Hepatocyte (in vitro differentiated cells): ENCODE measurements around the gene SIRT5. TPM values are rescaled to one million over a fixed set of nuclear protein-coding genes. Genes with fewer than 3 reads are reported as not detected.

Experiments used
- DNase-seq: peaks from one replicate; pipeline ENCODE4 v3.0.0-alpha.2; 2016; ENCODE audit warnings: low spot score
- H2AFZ ChIP-seq: fragments of 200-600 bp; sonication (generic); 2 replicates; pipeline ENCODE4 v1.6.0; 2016; ENCODE audit warnings: antibody characterized with exemption, mild to moderate bottlenecking
- H3K27ac ChIP-seq: fragments of 200-600 bp; sonication (generic); 2 replicates; pipeline ENCODE4 v1.5.1; 2016; ENCODE audit warnings: mild to moderate bottlenecking
- H3K27me3 ChIP-seq: fragments of 200-600 bp; sonication (generic); 2 replicates; pipeline ENCODE4 v1.6.1; 2016
- H3K36me3 ChIP-seq: fragments of 200-600 bp; sonication (generic); replicated peaks from 2 replicates; pipeline ENCODE4 v1.5.1; 2016; ENCODE audit warnings: low read depth; ENCODE audit not compliant: insufficient read depth
- H3K4me1 ChIP-seq: fragments of 200-600 bp; sonication (generic); 2 replicates; pipeline ENCODE4 v1.5.1; 2016; ENCODE audit warnings: mild to moderate bottlenecking, moderate library complexity; ENCODE audit not compliant: insufficient read depth
- H3K4me2 ChIP-seq: fragments of 200-600 bp; sonication (generic); 2 replicates; pipeline ENCODE4 v1.6.0; 2016
- H3K4me3 ChIP-seq: fragments of 200-600 bp; sonication (generic); 2 replicates; pipeline ENCODE4 v1.5.1; 2016; ENCODE audit warnings: mild to moderate bottlenecking
- H3K79me2 ChIP-seq: fragments of 200-600 bp; sonication (generic); 2 replicates; pipeline ENCODE4 v1.6.0; 2017; ENCODE audit warnings: mild to moderate bottlenecking
- H3K9me2 ChIP-seq: fragments of 200-600 bp; sonication (generic); replicated peaks from 2 replicates; pipeline ENCODE4 v1.6.0; 2017; ENCODE audit warnings: mild to moderate bottlenecking; ENCODE audit not compliant: insufficient read depth
- H3K9me3 ChIP-seq: fragments of 200-600 bp; sonication (generic); 2 replicates; pipeline ENCODE4 v1.5.1; 2016; ENCODE audit warnings: low read depth, mild to moderate bottlenecking
- H4K20me1 ChIP-seq: fragments of 200-600 bp; sonication (generic); 2 replicates; pipeline ENCODE4 v1.6.0; 2016; ENCODE audit warnings: mild to moderate bottlenecking; ENCODE audit not compliant: insufficient read depth, poor library complexity, severe bottlenecking
- EZH2 ChIP-seq: fragments of 200-600 bp; sonication (generic); IDR thresholded peaks from 2 replicates; pipeline ENCODE4 v1.6.1; 2016; ENCODE audit warnings: antibody characterized with exemption, mild to moderate bottlenecking, borderline replicate concordance
- EZH2phosphoT487 ChIP-seq: fragments of 200-600 bp; sonication (generic); IDR thresholded peaks from one replicate; pipeline ENCODE4 v1.6.1; 2018; ENCODE audit warnings: antibody characterized with exemption, mild to moderate bottlenecking, low read depth, moderate library complexity; ENCODE audit not compliant: unreplicated experiment, severe bottlenecking
- WGBS: methylation state at CpG from one replicate; pipeline ENCODE4 v1.1.6; 2016; ENCODE audit warnings: low lambda C conversion rate; ENCODE audit errors: missing lambda C conversion rate; 5-methylcytosine and 5-hydroxymethylcytosine counted together
- polyA plus RNA-seq: library from polyadenylated mRNA; unstranded; fragments of >200 nt; fragmentation: Nextera tagmentation; extraction: Ambion mirVana; gene quantifications from 2 replicates; pipeline ENCODE4 v1.2.1, GENCODE V29; 2016
- total RNA-seq: library from RNA; depleted of rRNA; stranded (reverse); fragments of >200 nt; gene quantifications from 2 replicates; pipeline ENCODE4 v1.2.3, GENCODE V29; 2014
- TF ChIP-seq, protein P1 (sequence below): fragments of 200-600 bp; sonication (generic); IDR thresholded peaks from 2 replicates; pipeline ENCODE4 v1.5.1; 2016; ENCODE audit warnings: antibody characterized with exemption, mild to moderate bottlenecking; ENCODE audit not compliant: poor library complexity

SIRT5 gene
- total and polyA plus RNA-seq, 2 experiments from 2014 or later: 8.6 to 12.9 TPM

DNA sequence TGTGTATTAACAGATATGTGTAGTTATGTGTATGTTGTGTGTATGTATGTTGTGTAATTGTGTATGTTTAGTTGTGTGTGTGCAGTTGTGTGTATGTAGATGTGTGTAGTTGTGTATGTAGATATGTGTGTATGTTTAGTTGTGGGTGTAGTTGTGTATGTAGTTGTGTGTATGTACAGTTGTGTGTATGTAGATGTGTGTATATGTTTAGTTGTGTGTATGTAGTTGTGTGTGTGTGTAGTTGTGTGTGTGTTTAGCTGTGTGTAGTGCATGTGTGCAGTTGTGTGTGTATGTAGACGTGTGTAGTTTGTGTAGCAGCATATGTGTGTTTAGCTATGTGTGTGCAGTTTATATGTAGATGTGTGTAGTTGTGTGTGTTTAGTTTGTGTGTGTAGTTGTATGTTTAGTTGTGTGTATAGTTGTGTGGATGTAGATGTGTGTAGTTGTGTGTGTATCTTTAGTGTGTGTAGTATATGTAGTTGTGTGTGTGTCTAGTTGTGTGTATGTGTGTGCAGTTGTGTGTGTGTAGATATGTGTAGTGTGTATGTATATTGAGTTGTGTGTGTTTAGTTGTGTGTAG, 16.3 kb downstream of the SIRT5 start:
- Histone ChIP-seq H3K36me3 (no peaks in the 10 kb centered on the region), H4K20me1 (no peaks in the 10 kb centered on the region), H3K79me2 (no peaks in the 10 kb centered on the region), H3K4me3 (no peak overlapping the region), H3K9me2 (no peaks in the 10 kb centered on the region), H3K4me1 (no peaks in the 10 kb centered on the region), H3K9me3 (no peaks in the 10 kb centered on the region), H3K27me3 (no peaks in the 10 kb centered on the region), H3K4me2 (no peak overlapping the region), H3K27ac (no peak overlapping the region), H2AFZ (no peak overlapping the region)
- no peak for DNase-seq
- TF ChIP-seq EZH2: no peak
- TF ChIP-seq, protein P1, sequence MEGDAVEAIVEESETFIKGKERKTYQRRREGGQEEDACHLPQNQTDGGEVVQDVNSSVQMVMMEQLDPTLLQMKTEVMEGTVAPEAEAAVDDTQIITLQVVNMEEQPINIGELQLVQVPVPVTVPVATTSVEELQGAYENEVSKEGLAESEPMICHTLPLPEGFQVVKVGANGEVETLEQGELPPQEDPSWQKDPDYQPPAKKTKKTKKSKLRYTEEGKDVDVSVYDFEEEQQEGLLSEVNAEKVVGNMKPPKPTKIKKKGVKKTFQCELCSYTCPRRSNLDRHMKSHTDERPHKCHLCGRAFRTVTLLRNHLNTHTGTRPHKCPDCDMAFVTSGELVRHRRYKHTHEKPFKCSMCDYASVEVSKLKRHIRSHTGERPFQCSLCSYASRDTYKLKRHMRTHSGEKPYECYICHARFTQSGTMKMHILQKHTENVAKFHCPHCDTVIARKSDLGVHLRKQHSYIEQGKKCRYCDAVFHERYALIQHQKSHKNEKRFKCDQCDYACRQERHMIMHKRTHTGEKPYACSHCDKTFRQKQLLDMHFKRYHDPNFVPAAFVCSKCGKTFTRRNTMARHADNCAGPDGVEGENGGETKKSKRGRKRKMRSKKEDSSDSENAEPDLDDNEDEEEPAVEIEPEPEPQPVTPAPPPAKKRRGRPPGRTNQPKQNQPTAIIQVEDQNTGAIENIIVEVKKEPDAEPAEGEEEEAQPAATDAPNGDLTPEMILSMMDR: no peak
- no peak for TF ChIP-seq EZH2phosphoT487
- 87% methylated on average over 1 of the region's 1 CpG for WGBS

DNA sequence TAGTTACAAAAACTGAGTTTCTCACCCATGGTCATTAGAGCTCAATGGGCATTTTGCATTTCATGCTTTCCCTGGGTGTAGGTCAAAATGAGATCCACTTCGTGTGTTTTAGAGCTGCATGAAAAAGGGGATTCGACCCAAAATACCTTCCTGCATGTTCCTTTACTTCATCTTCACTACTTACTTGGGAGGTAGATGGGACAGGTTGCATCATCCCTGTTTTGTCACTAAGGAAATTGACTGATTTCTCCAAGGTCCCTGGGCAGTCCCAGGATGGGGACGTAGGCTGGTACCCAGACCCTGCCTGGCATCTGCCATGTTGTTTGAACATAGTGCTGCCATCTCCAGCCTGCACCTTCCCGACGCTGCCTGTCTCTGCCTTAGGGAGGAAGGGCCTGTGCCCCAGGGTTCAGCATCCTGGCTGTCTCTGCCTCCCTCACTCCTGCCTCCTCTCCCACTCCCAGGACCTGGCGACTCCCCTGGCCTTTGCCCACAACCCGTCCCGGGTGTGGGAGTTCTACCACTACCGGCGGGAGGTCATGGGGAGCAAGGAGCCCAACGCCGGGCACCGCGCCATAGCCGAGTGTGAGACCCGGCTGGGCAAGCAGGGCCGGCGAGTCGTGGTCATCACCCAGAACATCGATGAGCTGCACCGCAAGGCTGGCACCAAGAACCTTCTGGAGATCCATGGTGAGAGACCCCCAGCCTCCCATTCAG, 17.0 kb downstream of the SIRT5 start:
- H3K79me2 ChIP-seq: no peaks in the 10 kb centered on the region
- no peaks in the 10 kb centered on the region for H3K36me3 ChIP-seq

DNA sequence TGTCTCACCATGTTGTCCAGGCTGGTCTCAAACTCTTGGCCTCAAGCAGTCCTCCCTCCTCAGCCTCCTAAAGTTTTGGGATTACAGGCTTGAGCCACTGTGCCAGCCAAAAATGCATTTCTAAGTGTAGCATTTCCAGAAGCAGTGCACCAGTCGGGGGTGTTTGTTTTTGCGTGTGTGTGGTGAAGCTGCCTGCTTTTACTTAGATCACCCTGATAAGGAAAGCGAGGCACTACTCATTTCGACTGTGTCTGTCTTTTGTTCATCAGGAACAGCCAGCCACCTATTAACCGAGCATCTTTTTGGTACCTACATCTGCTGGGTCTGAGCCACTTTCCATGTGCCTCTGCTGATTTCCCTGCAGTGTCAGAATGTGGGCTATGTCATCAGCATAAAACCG, 18.7 kb downstream of the SIRT5 start:
- H3K79me2 ChIP-seq: no peaks in the 10 kb centered on the region
- H3K9me2 ChIP-seq: no peaks in the 10 kb centered on the region
- no peak overlapping the region for H2AFZ ChIP-seq
- H3K4me1 ChIP-seq: no peaks in the 10 kb centered on the region
- no peak for DNase-seq
- H4K20me1 ChIP-seq: no peaks in the 10 kb centered on the region
- no peak overlapping the region for H3K4me3 ChIP-seq
- TF ChIP-seq, protein P1: no peak
- TF ChIP-seq EZH2phosphoT487: no peak
- TF ChIP-seq EZH2: no peak
- WGBS: 64% methylated on average over 6 of the region's 6 CpGs
- H3K27ac ChIP-seq: no peak overlapping the region
- no peaks in the 10 kb centered on the region for H3K27me3 ChIP-seq
- no peak overlapping the region for H3K4me2 ChIP-seq
- no peaks in the 10 kb centered on the region for H3K36me3 ChIP-seq
- no peaks in the 10 kb centered on the region for H3K9me3 ChIP-seq

More for the DNA sequence above, 17.0 kb downstream of the SIRT5 start:
- Histone ChIP-seq H3K27me3 (no peaks in the 10 kb centered on the region), H3K27ac (no peak overlapping the region), H4K20me1 (no peaks in the 10 kb centered on the region), H3K4me3 (no peak overlapping the region), H3K4me2 (no peak overlapping the region), H2AFZ (no peak overlapping the region), H3K9me3 (no peaks in the 10 kb centered on the region), H3K9me2 (no peaks in the 10 kb centered on the region), H3K4me1 (no peaks in the 10 kb centered on the region)
- 97% methylated on average over 14 of the region's 21 CpGs for WGBS
- TF ChIP-seq EZH2phosphoT487 (no peak), EZH2 (no peak)
- DNase-seq: no peak

DNA sequence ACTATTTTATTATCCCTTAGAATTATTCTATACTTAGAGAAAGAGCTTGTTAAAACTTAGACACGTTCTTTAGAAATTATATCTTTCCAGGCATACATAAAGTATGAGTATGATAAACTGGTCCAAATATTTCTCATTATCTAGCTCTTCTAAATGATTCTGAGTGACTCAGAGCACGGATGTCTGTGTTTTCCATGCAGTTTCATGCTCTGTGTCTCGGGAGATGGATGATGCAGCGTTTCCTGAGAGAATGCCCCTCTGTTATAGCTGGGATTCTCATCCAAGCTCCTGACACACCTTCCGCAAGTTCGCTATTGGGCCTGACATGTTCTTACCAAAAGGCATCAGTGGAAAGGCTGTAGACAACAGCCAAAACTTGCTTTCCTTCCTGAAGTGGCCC, 19.3 kb downstream of the SIRT5 start:
- Histone ChIP-seq H3K4me3 (no peak overlapping the region), H3K27me3 (no peaks in the 10 kb centered on the region), H3K4me1 (no peaks in the 10 kb centered on the region), H3K79me2 (no peaks in the 10 kb centered on the region), H3K9me3 (no peaks in the 10 kb centered on the region), H3K27ac (no peak overlapping the region), H3K4me2 (no peak overlapping the region), H3K9me2 (no peaks in the 10 kb centered on the region), H2AFZ (no peak overlapping the region), H4K20me1 (no peaks in the 10 kb centered on the region), H3K36me3 (no peaks in the 10 kb centered on the region)
- TF ChIP-seq, protein P1: no peak
- TF ChIP-seq EZH2 (no peak), EZH2phosphoT487 (no peak)
- DNase-seq: no peak
- WGBS: 88% methylated on average over 6 of the region's 6 CpGs
